D721Med (cell line): ENCODE results near the gene TMED6.

Source experiments
- DNase-seq: peaks from one replicate; pipeline ENCODE4 v3.0.0; 2011; ENCODE audit warnings: low spot score; ENCODE audit not compliant: insufficient read length
- FAIRE-seq: peaks from 2 replicates; lab custom pipeline; 2011; peaks lifted over from hg19 to GRCh38; lab: Jason Lieb, UNC
- CTCF ChIP-seq: IDR thresholded peaks from 2 replicates; pipeline ENCODE4 v1.5.1; 2012; ENCODE audit warnings: mild to moderate bottlenecking, control low read depth; ENCODE audit not compliant: insufficient read depth; ENCODE audit errors: missing control alignments

The TMED6 gene

GRCh38 chr16:69329369-69330285 lies 22.0 kb downstream of the TMED6 start:
- FAIRE-seq = no peak
- TF ChIP-seq CTCF = no peak
- DNase-seq = no peak

- DNase-seq (no peak), FAIRE-seq (no peak)
- TF ChIP-seq CTCF = no peak
Measured at GRCh38 chr16:69328854-69329316, 22.7 kb downstream of the TMED6 start.

GRCh38 chr16:69327585-69328310 lies 23.8 kb downstream of the TMED6 start:
- no peak for FAIRE-seq
- TF ChIP-seq CTCF = no peak
- no peak for DNase-seq

- DNase-seq (no peak), FAIRE-seq (no peak)
- TF ChIP-seq CTCF = no peak
Measured at GRCh38 chr16:69326172-69326873, 25.3 kb downstream of the TMED6 start.

GRCh38 chr16:69325784-69326171 lies 25.8 kb downstream of the TMED6 start:
- no peak for TF ChIP-seq CTCF
- DNase-seq (no peak), FAIRE-seq (no peak)

GRCh38 chr16:69324585-69325253 lies 26.9 kb downstream of the TMED6 start:
- DNase-seq (no peak), FAIRE-seq (no peak)
- no peak for TF ChIP-seq CTCF
